Measurements from ENCODE around the gene TDO2. TPM values are rescaled to one million over a fixed set of nuclear protein-coding genes. Genes with fewer than 3 reads are reported as not detected.
A peak's percentile ranks its signal among the peaks of the same experiment; 100 is the strongest.

The TDO2 gene
- total RNA-seq, 6 experiments from 2014 or later, result 158 to 634 (median 569) TPM

DNA sequence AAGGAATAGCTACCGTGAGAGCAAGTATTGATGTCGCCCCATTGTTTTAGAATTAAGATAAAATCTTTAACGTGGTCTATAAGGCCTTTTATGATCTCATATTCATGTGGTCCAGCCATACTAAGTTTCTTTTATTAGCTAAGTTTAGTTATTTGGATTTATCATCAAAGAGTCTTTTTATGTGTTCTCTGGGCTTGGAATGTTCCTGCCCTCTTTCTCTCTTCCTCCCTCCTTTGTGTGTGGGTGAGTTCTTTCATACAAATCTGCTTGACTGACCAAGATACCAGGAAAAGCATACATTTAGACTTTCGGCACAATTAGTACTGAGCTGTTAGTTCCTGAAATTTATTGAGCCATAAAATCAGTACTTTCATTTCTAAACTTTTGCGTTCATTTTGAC, 11.3 kb downstream of the TDO2 start:
- Histone ChIP-seq H3K4me1 (peaks cover 0 to 34% (median 3%) of the 10 kb centered on the region in 4 donors), H3K27me3 (no peaks in the 10 kb centered on the region), H3K9me3 (no peaks in the 10 kb centered on the region), H3K36me3 (peaks cover 0 to 91% (median 50%) of the 10 kb centered on the region in 4 donors), H3K4me3 (no peak overlapping the region), H3K27ac (peak overlapping the region in 1 of 3 donors; percentile 0)
- TF ChIP-seq, protein P1, sequence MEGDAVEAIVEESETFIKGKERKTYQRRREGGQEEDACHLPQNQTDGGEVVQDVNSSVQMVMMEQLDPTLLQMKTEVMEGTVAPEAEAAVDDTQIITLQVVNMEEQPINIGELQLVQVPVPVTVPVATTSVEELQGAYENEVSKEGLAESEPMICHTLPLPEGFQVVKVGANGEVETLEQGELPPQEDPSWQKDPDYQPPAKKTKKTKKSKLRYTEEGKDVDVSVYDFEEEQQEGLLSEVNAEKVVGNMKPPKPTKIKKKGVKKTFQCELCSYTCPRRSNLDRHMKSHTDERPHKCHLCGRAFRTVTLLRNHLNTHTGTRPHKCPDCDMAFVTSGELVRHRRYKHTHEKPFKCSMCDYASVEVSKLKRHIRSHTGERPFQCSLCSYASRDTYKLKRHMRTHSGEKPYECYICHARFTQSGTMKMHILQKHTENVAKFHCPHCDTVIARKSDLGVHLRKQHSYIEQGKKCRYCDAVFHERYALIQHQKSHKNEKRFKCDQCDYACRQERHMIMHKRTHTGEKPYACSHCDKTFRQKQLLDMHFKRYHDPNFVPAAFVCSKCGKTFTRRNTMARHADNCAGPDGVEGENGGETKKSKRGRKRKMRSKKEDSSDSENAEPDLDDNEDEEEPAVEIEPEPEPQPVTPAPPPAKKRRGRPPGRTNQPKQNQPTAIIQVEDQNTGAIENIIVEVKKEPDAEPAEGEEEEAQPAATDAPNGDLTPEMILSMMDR (IDR thresholded peaks at IDR 0.05), result no peak
- no peak for TF ChIP-seq POLR2A (IDR thresholded peaks at IDR 0.05)
- WGBS (ENCODE audit: insufficient coverage, low coverage, low lambda C conversion rate, missing lambda C conversion rate), result 63% methylated on average over 5 of the region's 5 CpGs
- ATAC-seq (no peak), DNase-seq (no peak)
- intact Hi-C loops (cut with DNase I), result no loop called here

DNA sequence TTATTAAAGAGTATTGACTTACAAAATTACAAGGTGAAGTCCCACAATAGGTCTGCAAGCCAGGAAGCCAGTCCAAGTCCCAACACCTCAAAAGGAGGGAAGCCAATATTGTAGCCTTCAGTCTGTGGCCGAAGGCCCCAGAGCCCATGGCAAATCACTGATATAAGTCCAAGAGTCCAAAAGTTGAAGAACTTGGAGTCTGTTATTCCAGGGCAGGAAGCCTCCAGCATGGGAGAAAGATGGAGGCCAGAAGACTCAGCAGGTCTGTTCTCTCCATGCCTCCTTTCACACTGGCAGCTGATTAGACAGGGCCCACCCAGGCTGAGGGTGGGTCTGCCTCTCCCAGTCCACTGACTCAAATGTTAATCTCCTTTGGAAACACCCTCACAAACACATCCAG, 18.1 kb downstream of the TDO2 start:
- WGBS (ENCODE audit: insufficient coverage, low coverage, low lambda C conversion rate, missing lambda C conversion rate), result 17% methylated on average over 1 of the region's 1 CpG
- Histone ChIP-seq H3K27ac (peak overlapping the region in 2 of 3 donors; percentile 23 to 41), H3K36me3 (peaks cover 0 to 41% (median 22%) of the 10 kb centered on the region in 4 donors), H3K9me3 (no peaks in the 10 kb centered on the region), H3K4me3 (no peak overlapping the region), H3K4me1 (peaks cover 0 to 44% (median 9%) of the 10 kb centered on the region in 4 donors), H3K27me3 (no peaks in the 10 kb centered on the region)
- intact Hi-C loops (cut with DNase I), result no loop called here
- peak in 1 of 3 donors; percentile 62 for DNase-seq
- TF ChIP-seq, protein P1 (IDR thresholded peaks at IDR 0.05), result no peak
- peak; percentile 9 for TF ChIP-seq POLR2A (IDR thresholded peaks at IDR 0.05)
- peak in 3 of 4 donors; percentile 7 to 28 (median 14) for ATAC-seq

DNA sequence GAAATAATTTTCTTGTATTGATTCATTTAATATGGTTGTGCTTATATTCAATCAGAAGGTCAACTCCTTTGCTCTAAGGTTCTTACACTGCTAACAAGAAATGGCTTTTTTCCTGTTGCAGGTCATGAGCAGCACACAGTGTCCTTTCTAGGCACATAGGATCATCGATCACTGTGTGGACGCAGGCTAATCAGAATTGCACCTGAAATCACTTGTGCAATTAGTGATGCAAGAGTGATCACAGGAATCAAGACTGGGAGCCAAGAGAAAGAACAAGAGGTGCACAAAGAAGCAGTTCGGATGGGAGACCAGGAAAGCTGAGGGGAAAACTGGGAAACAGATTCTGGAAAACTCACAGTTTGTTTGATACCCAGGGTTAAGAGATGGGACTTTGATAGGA, 21.1 kb downstream of the TDO2 start:
- intact Hi-C loops (cut with DNase I), result no loop called here
- no peaks in the 10 kb centered on the region for H3K9me3 ChIP-seq
- TF ChIP-seq POLR2A (IDR thresholded peaks at IDR 0.05), result no peak
- TF ChIP-seq, protein P1 (IDR thresholded peaks at IDR 0.05), result no peak
- peaks cover 0 to 10% (median 5%) of the 10 kb centered on the region in 4 donors for H3K36me3 ChIP-seq
- H3K4me3 ChIP-seq, result no peak overlapping the region
- 13% methylated on average over 3 of the region's 3 CpGs for WGBS (ENCODE audit: insufficient coverage, low coverage, low lambda C conversion rate, missing lambda C conversion rate)
- H3K27me3 ChIP-seq, result no peaks in the 10 kb centered on the region
- peak overlapping the region; percentile 8 to 88 (median 82) for H3K27ac ChIP-seq
- peaks cover 0 to 41% (median 10%) of the 10 kb centered on the region in 4 donors for H3K4me1 ChIP-seq
- DNase-seq (peak in 1 of 3 donors; percentile 76), ATAC-seq (peak; percentile 71 to 85 (median 82))

DNA sequence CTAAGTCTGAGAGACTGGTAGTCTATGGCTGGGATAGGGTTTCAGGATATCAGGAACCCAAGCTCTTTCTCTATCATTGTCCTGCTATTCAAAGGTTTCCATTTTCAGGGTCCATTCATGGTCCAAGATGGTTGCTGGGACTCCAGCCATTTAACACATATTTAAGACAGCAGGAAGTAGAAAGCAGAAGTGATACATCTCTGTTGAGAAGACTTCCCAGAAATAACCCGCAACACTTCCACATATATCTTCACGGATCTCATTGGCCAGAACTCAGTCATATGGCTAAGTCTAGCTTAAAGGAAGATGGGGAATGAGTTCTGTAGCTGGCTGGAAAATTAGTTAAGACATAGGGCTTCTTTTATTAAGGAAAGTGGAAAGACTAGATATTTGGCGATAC, 26.3 kb downstream of the TDO2 start:
- H3K27me3 ChIP-seq, result no peaks in the 10 kb centered on the region
- DNase-seq, result no peak
- intact Hi-C loops (cut with DNase I), result no loop called here
- H3K4me1 ChIP-seq, result peaks cover 0 to 46% (median 21%) of the 10 kb centered on the region in 4 donors
- no peak for ATAC-seq
- no peaks in the 10 kb centered on the region for H3K36me3 ChIP-seq
- H3K4me3 ChIP-seq, result no peak overlapping the region
- no peaks in the 10 kb centered on the region for H3K9me3 ChIP-seq
- TF ChIP-seq, protein P1 (IDR thresholded peaks at IDR 0.05), result no peak
- no peak for TF ChIP-seq POLR2A (IDR thresholded peaks at IDR 0.05)
- 94% methylated on average over 3 of the region's 3 CpGs for WGBS (ENCODE audit: insufficient coverage, low coverage, low lambda C conversion rate, missing lambda C conversion rate)
- peak overlapping the region in 1 of 3 donors; percentile 45 for H3K27ac ChIP-seq

Measured in right lobe of liver (tissue), 6 donors.